GM12874 (cell line): Measurements from ENCODE around the gene UPF2.

Source experiments
- CTCF ChIP-seq: IDR thresholded peaks from 2 replicates; pipeline ENCODE4 v1.5.1; 2011; ENCODE audit warnings: low read depth, mild to moderate bottlenecking, control low read depth, low read length, moderate library complexity; ENCODE audit not compliant: insufficient read depth

UPF2 gene

GRCh38 chr10:11879387-11880094 is 163.1 kb downstream of the UPF2 start:
- TF ChIP-seq CTCF: no peak

- no peak for TF ChIP-seq CTCF
Observed at GRCh38 chr10:11878776-11879175, 163.8 kb downstream of the UPF2 start.

GRCh38 chr10:11877591-11877905 is 165.1 kb downstream of the UPF2 start:
- TF ChIP-seq CTCF: no peak

GRCh38 chr10:11876805-11877590 is 165.6 kb downstream of the UPF2 start:
- TF ChIP-seq CTCF: no peak

- no peak for TF ChIP-seq CTCF
Observed at GRCh38 chr10:11876324-11876723, 166.3 kb downstream of the UPF2 start.

GRCh38 chr10:11875494-11876281 is 166.9 kb downstream of the UPF2 start:
- TF ChIP-seq CTCF: no peak
